Stimulated activated CD8-positive, alpha-beta memory T cell treated with anti-CD3 and anti-CD28 coated beads, Interleukin-7, amount 100 ng/mL, for 4 hours (primary cell): ENCODE data around the gene SLC25A45.
A peak's percentile ranks its signal among the peaks of the same experiment; 100 is the strongest.

ENCODE experiments used
- DNase-seq, 2 donors: peaks; one replicate each; pipeline ENCODE4 v3.0.0-alpha.2; 2020; ENCODE audit warnings: low read depth in 2 of 2

The SLC25A45 gene, protein sequence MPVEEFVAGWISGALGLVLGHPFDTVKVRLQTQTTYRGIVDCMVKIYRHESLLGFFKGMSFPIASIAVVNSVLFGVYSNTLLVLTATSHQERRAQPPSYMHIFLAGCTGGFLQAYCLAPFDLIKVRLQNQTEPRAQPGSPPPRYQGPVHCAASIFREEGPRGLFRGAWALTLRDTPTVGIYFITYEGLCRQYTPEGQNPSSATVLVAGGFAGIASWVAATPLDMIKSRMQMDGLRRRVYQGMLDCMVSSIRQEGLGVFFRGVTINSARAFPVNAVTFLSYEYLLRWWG

GRCh38 chr11:65382033-65382803 is at the start of gene SLC25A45:
SLC25A45 (minus strand) TSS chr11:65382646; CDS start chr11:65381951, 695 bp downstream.
- DNase-seq = peak; percentile 91 to 92

GRCh38 chr11:65431451-65432099 is 49.1 kb upstream of the SLC25A45 start:
- DNase-seq = peak in 1 of 2 donors; percentile 19

GRCh38 chr11:65430406-65431217 is 48.2 kb upstream of the SLC25A45 start:
- DNase-seq = no peak

- DNase-seq = peak in 1 of 2 donors; percentile 19
Measured at GRCh38 chr11:65429724-65430405, 47.4 kb upstream of the SLC25A45 start.

DNA sequence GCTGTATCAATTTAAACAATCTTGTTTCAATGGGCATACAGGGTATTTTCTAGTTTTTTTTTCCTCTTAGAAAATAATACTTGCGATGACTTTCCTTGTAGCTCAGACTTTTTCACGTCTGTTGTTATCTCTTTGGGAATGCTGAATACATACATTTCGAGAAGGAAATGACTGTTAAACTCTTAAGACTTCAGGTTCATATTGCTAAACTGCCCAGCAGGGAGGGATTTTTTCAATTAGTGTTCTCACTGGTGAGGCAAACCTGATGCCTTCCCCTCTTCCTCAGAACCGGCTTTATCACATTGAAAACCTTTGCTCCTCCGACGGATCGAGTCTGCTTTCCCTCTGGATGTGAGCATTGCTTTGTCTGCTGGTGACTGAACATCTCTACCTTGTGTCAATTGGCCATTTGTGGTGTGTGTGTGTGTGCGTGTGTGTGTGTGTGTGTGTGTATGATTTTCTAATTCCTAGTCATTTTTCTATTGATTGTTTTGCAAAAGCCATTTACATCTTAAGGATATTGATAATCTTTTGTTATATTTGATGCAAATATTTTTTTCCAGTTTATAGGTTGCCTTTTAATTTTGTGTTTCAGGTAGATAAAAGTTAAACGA is 46.7 kb upstream of the SLC25A45 start:
- DNase-seq = no peak

- DNase-seq = no peak
Measured at GRCh38 chr11:65428578-65429067, 46.2 kb upstream of the SLC25A45 start.

DNA sequence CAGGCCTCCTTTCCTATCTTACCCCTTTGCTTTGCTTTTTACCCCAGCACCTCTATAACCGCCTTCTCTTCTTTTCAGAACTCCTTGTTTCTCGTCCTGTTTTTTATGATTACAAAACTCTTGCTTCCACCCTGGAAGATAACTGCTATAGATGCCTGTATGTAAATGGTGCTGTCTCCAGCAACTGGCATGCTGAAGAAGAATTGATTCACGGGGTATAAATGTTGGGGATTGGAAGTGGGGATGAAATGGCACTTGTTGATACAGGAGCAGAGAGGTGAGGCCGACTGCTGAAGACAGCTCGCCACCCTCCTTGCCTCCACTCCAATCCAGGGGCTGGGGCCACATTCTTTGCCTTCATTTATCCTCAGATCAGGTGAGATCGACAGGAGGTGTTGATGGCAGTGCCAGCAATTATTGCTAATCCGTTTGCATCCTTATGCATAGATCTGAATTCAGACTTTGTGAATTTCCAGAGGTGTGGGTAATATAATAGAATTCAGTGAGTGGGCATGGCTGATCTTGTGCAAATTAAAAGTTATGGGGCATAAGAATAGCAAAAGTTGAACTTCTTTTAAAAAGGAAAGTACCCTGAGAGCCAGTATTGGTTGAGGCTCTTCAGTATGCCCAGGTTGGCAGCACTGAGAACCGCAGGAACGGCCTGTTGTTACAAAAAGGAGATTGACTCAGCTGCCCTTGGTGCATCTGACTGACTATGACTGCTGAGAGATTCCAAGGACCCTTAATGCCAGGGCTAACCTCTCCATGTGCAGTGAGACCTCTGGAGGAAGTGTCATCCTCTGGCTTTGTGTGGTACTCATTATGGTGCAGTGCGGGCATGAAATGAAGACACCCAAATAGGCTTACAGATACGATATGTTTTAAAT is 45.5 kb upstream of the SLC25A45 start:
- DNase-seq = peak in 1 of 2 donors; percentile 15

DNA sequence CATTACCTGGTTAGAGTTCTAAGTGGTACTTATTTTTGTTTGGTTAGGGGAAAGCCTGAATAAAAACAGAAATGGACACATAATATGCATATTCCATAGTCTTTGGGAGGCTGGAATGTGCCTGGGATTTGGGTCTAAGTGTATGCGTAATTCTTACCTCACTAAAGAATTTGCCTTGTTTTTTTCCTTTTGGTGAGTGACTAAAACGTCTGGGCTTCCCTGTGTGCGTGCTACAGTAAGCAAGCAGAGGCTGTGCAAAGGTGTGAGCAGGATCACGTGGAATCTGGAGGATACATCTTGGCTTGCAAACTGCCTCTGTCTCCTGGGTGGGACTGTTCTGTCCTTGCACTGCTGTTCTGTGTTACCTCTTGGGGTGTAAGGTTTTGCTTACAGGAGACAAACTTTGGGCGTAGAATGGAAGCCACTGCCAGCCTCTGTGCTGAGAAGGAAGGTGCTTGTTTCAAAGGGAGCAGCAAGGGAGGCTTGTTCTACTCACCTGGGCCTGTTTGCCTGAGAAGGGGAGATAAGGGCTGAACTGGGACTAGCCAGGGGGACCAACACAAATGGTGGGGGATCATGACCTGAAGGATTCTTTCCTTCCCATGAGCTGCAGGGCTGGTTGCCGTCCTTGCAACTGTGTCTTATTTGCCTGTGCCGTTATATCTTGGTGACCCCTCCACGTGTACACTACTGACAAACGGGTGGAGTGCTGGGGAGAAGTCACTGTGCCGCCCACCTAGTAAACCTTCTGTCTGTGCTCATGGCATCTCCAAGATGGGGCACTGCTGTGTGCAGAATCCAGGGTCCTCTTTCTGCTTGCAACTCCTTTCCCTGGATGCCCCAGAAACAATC is 44.6 kb upstream of the SLC25A45 start:
- no peak for DNase-seq

GRCh38 chr11:65425971-65426838 is 43.8 kb upstream of the SLC25A45 start:
- DNase-seq = no peak

- peak; percentile 75 to 90 for DNase-seq
Measured at GRCh38 chr11:65425105-65425970, 42.9 kb upstream of the SLC25A45 start.

GRCh38 chr11:65424205-65425104 is 42.0 kb upstream of the SLC25A45 start:
- DNase-seq = peak; percentile 61 to 66

GRCh38 chr11:65423516-65424204 is 41.2 kb upstream of the SLC25A45 start:
- DNase-seq = peak in 1 of 2 donors; percentile 16

- peak; percentile 82 to 86 for DNase-seq
Measured at GRCh38 chr11:65422633-65423515, 40.4 kb upstream of the SLC25A45 start, which contains the start of gene NEAT1. NEAT1 (plus strand) TSS chr11:65422798.
